ENCODE measurements around the gene GPAT3. TPM values are rescaled to one million over a fixed set of nuclear protein-coding genes. Genes with fewer than 3 reads are reported as not detected.
"Not testable (repeated sequence)": the region's sequence is repeated elsewhere in the genome, so short reads cannot be mapped to it uniquely, and the experiment has no call there.

GPAT3 gene
- 1 to 10 TPM; 4.1 to 5.0 TPM for total RNA-seq

GRCh38 chr4:83535520-83536361 lies at the start of gene GPAT3:
Gene GPAT3 (plus strand): TSS chr4:83536108. CDS start chr4:83536623, 515 bp downstream.
- ChIA-PET CTCF (interaction anchor here (1.0 to 1.8 kb wide), 2 partner anchors 12 to 27 kb away, joined by 3 to 8 read pairs; no protein-coding TSS in a partner anchor), POLR2A (interaction anchor here (0.5 to 0.8 kb wide), 2 partner anchors 10 to 39 kb away, joined by 3 read pairs; no protein-coding TSS in a partner anchor)

- CTCF ChIA-PET, result no interaction called here
- POLR2A ChIA-PET, result no interaction called here
These were observed 49.3 kb upstream of the GPAT3 start for GRCh38 chr4:83486457-83487129.

DNA sequence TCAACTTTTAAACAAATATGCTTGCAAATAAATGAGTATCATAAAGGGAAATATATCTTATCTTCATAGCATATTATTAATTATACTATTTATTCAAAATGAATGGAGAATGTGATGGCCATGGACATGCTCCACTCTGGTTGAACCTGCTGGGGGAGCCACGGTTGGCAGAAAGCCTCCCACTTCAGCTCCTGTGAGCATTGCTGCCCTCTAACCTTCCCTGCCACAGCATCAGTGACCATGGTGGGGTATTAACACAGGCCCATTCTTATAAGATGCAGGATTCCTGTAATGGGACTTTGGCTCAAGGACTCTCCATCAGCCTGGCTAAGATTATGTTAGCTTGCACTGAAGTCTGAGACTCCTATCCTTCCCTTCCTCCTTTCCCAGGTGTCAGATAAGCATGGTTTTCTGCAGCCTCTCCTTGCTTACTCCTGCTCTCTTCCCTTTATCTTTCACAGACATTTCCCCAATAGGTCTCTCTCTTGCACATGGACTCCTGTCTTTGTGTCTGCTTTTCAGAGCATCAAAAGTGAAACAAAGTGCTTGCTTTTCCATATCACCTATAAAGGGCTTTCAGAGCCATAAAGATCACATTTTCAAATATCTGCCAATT lies 46.1 kb upstream of the GPAT3 start:
- POLR2A ChIA-PET, result no interaction called here
- CTCF ChIA-PET, result interaction anchor here (2.2 kb wide), 1 partner anchor 152 kb away, joined by 5 read pairs; no protein-coding TSS in a partner anchor

DNA sequence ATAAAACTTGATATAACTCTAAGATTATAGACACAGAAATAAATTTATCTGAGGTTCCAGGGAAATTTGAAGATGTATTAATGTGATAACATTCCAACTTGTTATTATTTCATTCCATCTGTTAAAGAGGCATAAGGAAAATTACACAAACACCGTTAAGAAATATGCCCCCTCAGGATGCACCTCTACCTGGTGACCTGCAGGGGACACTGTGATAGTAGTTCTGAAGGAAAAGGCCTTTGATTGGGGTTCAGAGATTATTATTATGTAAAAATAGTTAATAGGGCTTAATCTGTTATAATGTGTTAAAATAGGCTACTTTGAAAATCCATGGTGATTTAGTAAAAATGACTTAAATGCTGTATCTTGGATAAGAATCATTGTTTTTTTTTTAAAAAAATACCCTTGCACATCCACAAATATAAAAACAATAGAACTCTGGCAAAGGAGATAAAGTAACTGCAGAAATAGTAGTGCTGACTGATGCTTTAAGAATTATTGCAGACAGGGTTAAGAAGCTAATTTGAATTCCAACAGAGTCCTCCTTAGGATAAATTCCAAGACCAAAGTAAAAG lies 44.9 kb upstream of the GPAT3 start:
- CTCF ChIA-PET, result interaction anchor here (2.2 kb wide), 1 partner anchor 151 kb away, joined by 5 read pairs; no protein-coding TSS in a partner anchor
- POLR2A ChIA-PET, result no interaction called here

GRCh38 chr4:83496085-83496917 lies 39.6 kb upstream of the GPAT3 start:
- POLR2A ChIA-PET, CTCF ChIA-PET: not testable (repeated sequence)

- ChIA-PET POLR2A (no interaction called here), CTCF (interaction anchor here (0.7 to 2.9 kb wide), 2 partner anchors 16 to 146 kb away, joined by 4 to 12 read pairs; no protein-coding TSS in a partner anchor)
These were observed 37.7 kb upstream of the GPAT3 start for GRCh38 chr4:83498187-83498586.

DNA sequence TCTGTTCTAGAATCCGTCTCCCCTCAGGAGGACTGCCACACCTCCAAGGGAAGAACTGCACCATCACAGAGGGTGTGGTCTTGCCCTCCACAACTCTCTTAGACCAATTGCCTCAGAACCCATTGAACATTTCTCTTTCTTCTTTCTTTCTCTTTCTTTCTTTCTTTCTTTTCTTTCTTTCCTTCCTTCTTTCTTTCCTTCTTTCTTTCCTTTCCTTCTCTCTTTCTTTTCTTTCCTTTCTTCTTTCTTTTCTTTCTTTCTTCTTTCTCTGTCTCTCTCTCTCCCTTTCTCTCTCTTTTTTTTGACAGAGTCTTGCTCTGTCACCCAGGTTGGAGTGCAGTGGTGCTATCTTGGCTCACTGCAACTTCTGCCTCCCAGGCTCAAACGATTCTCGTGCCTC lies 34.2 kb upstream of the GPAT3 start:
- POLR2A ChIA-PET, CTCF ChIA-PET: not testable (repeated sequence)

DNA sequence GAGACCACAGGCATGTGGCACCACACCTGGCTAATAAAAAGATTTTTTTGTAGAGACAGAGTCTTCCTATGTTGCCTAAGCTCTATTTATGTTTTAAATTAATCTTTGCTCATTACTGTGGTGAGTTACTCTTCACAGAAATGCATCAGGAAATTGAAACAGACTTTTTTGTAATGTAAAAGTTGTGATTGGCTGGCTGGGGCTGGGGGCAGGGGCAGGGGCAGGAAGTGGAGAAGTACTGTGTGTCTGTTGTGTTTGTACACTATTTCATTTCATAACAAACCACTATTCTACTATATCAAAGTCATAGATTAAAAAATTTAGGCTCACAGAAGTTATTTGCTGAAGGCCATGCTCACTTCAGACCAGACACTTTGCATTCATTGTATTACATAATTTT lies 31.9 kb upstream of the GPAT3 start:
- ChIA-PET POLR2A (no interaction called here), CTCF (no interaction called here)

GRCh38 chr4:83504503-83504902 lies 31.4 kb upstream of the GPAT3 start:
- ChIA-PET CTCF (no interaction called here), POLR2A (no interaction called here)

GRCh38 chr4:83504996-83505395 lies 30.9 kb upstream of the GPAT3 start:
- CTCF ChIA-PET, result no interaction called here

GRCh38 chr4:83509156-83509585 lies 26.7 kb upstream of the GPAT3 start:
- POLR2A ChIA-PET, result not testable (repeated sequence)
- CTCF ChIA-PET, result interaction anchor here (0.9 to 2.3 kb wide), 10 partner anchors 9 to 136 kb away, joined by 3 to 17 read pairs (median 4); partner anchors contain the start of gene GPAT3

More at GRCh38 chr4:83504996-83505395, 30.9 kb upstream of the GPAT3 start:
- POLR2A ChIA-PET, result no interaction called here

GRCh38 chr4:83510442-83510841 lies 25.5 kb upstream of the GPAT3 start:
- ChIA-PET POLR2A (no interaction called here), CTCF (interaction anchor here (0.7 to 1.6 kb wide), 2 partner anchors 122 to 129 kb away, joined by 3 to 4 read pairs; no protein-coding TSS in a partner anchor)

GRCh38 chr4:83516042-83516772 lies 19.7 kb upstream of the GPAT3 start:
- POLR2A ChIA-PET, result no interaction called here
- CTCF ChIA-PET, result no interaction called here

DNA sequence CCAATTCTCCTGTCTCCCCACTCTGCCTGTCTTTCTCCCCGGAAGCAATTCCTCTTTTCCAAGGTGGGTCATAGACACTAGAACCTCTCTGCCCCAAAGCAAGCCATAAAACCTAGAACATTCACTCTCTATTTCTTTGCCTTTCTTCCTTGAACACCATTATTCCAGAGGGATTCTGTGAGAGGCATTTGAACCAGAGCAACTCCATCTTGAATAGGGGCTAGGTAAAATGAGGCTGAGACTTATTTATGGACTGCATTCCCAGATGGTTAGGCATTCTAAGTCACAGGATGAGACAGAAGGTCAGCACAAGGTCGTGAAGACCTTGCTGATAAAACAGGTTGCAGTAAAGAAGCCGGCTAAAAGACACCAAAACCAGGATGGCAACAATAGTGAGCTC lies 13.7 kb upstream of the GPAT3 start:
- CTCF ChIA-PET, result no interaction called here
- POLR2A ChIA-PET, result no interaction called here

DNA sequence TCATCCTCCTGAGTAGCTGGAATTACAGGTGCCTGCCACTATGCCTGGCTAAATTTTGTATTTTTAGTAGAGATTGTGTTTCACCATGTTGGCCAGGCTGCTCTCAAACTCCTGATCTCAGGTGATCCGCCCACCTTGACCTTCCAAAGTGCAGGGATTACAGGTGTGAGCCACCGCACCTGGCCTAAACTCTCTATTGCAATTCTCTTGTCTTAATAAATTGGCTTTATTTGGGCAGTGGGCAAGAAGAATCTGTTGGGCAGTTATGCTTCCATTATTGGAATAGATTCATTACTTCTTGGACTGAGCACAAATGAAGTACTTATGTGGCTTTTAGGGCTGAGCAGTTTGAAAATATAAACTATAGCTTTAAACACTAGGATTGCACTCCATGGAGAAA lies 8.2 kb upstream of the GPAT3 start:
- CTCF ChIA-PET, result interaction anchor here (0.6 kb wide), 1 partner anchor 110 kb away, joined by 4 read pairs; no protein-coding TSS in a partner anchor
- POLR2A ChIA-PET, result no interaction called here

- CTCF ChIA-PET, result interaction anchor here (1.0 to 1.8 kb wide), 2 partner anchors 11 to 28 kb away, joined by 3 to 8 read pairs; no protein-coding TSS in a partner anchor
- POLR2A ChIA-PET, result interaction anchor here (0.8 kb wide), 1 partner anchor 9 kb away, joined by 3 read pairs; no protein-coding TSS in a partner anchor
These were observed 709 bp downstream of the GPAT3 start for GRCh38 chr4:83536362-83537272.

DNA sequence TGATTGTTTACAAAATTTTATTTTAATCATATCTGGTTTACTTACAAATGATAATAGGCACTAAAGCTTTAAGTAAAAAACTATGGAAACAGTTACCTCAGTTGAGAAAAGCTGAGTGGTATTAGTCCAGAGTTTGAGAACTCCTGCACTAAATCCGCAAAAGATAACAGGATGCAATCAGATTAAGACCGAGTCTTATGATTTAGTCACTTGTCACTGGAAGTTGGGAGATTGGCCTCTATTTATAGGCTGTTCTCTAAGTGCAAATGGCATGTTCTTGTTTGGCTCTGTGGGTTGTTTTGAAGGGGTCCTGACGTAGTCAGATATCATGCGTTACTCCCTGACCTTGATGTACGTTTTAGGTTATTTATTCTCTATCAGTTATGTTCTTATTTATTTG lies 6.3 kb downstream of the GPAT3 start:
- ChIA-PET POLR2A (no interaction called here), CTCF (no interaction called here)

Data from activated CD8-positive, alpha-beta memory T cell treated with anti-CD3 and anti-CD28 coated beads for 36 hours (primary cell).